ENCODE data around the gene SLC35A2.

SLC35A2 gene

GRCh38 chrX:48927123-48927522 lies 15.7 kb upstream of the SLC35A2 start:
- no peak for DNase-seq (ENCODE audit: low read depth)

GRCh38 chrX:48924270-48924669 lies 12.8 kb upstream of the SLC35A2 start:
- no peak for DNase-seq (ENCODE audit: low read depth)

GRCh38 chrX:48923771-48924170 lies 12.3 kb upstream of the SLC35A2 start:
- DNase-seq (ENCODE audit: low read depth) = no peak

GRCh38 chrX:48920718-48921104 lies 9.3 kb upstream of the SLC35A2 start:
- no peak for DNase-seq (ENCODE audit: low read depth)

GRCh38 chrX:48919947-48920717 lies 8.7 kb upstream of the SLC35A2 start:
- no peak for DNase-seq (ENCODE audit: low read depth)

GRCh38 chrX:48919360-48919841 lies 8.0 kb upstream of the SLC35A2 start:
- peak; percentile 42 for DNase-seq (ENCODE audit: low read depth)

GRCh38 chrX:48918643-48919340 lies 7.3 kb upstream of the SLC35A2 start, which contains the start of gene PIM2:
Gene PIM2, minus strand, starts transcription at chrX:48919024. Its CDS starts 190 bp downstream, at chrX:48918834.
- DNase-seq (ENCODE audit: low read depth) = peak; percentile 85

GRCh38 chrX:48918301-48918642 lies 6.8 kb upstream of the SLC35A2 start:
- DNase-seq (ENCODE audit: low read depth) = no peak

- DNase-seq (ENCODE audit: low read depth) = peak; percentile 82
Observed at GRCh38 chrX:48917139-48918001, 5.9 kb upstream of the SLC35A2 start.

GRCh38 chrX:48914593-48915493 lies 3.4 kb upstream of the SLC35A2 start:
- no peak for DNase-seq (ENCODE audit: low read depth)

- no peak for DNase-seq (ENCODE audit: low read depth)
Observed at GRCh38 chrX:48913605-48914366, 2.3 kb upstream of the SLC35A2 start.

- peak; percentile 25 for DNase-seq (ENCODE audit: low read depth)
Observed at GRCh38 chrX:48910926-48911411, 477 bp downstream of the SLC35A2 start.

GRCh38 chrX:48909703-48910294 lies 1.6 kb downstream of the SLC35A2 start:
- DNase-seq (ENCODE audit: low read depth) = no peak

- no peak for DNase-seq (ENCODE audit: low read depth)
Observed at GRCh38 chrX:48908600-48908999, 2.8 kb downstream of the SLC35A2 start.

- no peak for DNase-seq (ENCODE audit: low read depth)
Observed at GRCh38 chrX:48905090-48905790, 6.2 kb downstream of the SLC35A2 start.

- DNase-seq (ENCODE audit: low read depth) = no peak
Observed at GRCh38 chrX:48904626-48905025, 6.8 kb downstream of the SLC35A2 start.

- no peak for DNase-seq (ENCODE audit: low read depth)
Observed at GRCh38 chrX:48904180-48904579, 7.3 kb downstream of the SLC35A2 start.

- no peak for DNase-seq (ENCODE audit: low read depth)
Observed at GRCh38 chrX:48903290-48903689, 8.2 kb downstream of the SLC35A2 start.

GRCh38 chrX:48902776-48903175 lies 8.7 kb downstream of the SLC35A2 start:
- DNase-seq (ENCODE audit: low read depth) = no peak
